IMR-90 (cell line): Measurements from ENCODE around the gene PARD3. TPM values are rescaled to one million over a fixed set of nuclear protein-coding genes. Genes with fewer than 3 reads are reported as not detected.

ENCODE experiments used
- ATAC-seq: fragments of 200-7000 bp; cut with Tn5 transposase; 2 replicates; pipeline ENCODE4 v1.9.1; 2020; ENCODE audit warnings: low read depth, mild to moderate bottlenecking, moderate library complexity
- BruUV-seq: library from RNA; stranded (reverse); fragments of 400-500 nt; replicated peaks from 2 replicates; lab custom pipeline; 2021; lab: Mats Ljungman, UMichigan
- CTCF ChIA-PET: fragments of 300-600 bp; formaldehyde crosslinking; extraction: SDS; loops from one replicate; lab custom pipeline; 2021; ENCODE audit warnings: antibody characterized with exemption; lab: Yijun Ruan, JAX
- POLR2A ChIA-PET: fragments of 300-600 bp; sonication (Branson Sonifier 250); formaldehyde crosslinking; loops from one replicate; lab custom pipeline; 2022; ENCODE audit warnings: antibody characterized with exemption; ENCODE audit not compliant: unreplicated experiment; lab: Charles Lee
- DNase-seq: peaks from one replicate; pipeline ENCODE4 v3.0.0; 2013
- H2AFZ ChIP-seq: replicated peaks from 2 replicates; pipeline ENCODE3; 2013; ENCODE audit warnings: low read length, mild to moderate bottlenecking; ENCODE audit not compliant: poor library complexity
- H2AK5ac ChIP-seq: 2 replicates; pipeline ENCODE4 v1.6.1; 2013; ENCODE audit warnings: low read depth, low read length, inconsistent platforms
- H2AK9ac ChIP-seq: replicated peaks from 2 replicates; pipeline ENCODE3; 2013; ENCODE audit warnings: mild to moderate bottlenecking, low read depth, low read length, moderate library complexity; ENCODE audit not compliant: poor library complexity
- H2BK120ac ChIP-seq: 2 replicates; pipeline ENCODE4 v1.6.1; 2013; ENCODE audit warnings: low read depth, low read length, inconsistent platforms
- H2BK15ac ChIP-seq: 3 replicates; pipeline ENCODE4 v1.6.1; 2013; ENCODE audit warnings: low read depth, low read length, inconsistent platforms
- H2BK20ac ChIP-seq: 2 replicates; pipeline ENCODE4 v1.6.1; 2013; ENCODE audit warnings: low read depth, mild to moderate bottlenecking, inconsistent platforms, low read length, moderate library complexity
- H2BK5ac ChIP-seq: 2 replicates; pipeline ENCODE4 v1.6.1; 2013; ENCODE audit warnings: mild to moderate bottlenecking, low read depth, low read length, inconsistent platforms; ENCODE audit not compliant: poor library complexity, severe bottlenecking
- H3K14ac ChIP-seq: replicated peaks from 2 replicates; pipeline ENCODE4 v1.6.1; 2013; ENCODE audit warnings: low read depth, low read length, inconsistent platforms
- H3K18ac ChIP-seq: 2 replicates; pipeline ENCODE4 v1.6.1; 2013; ENCODE audit warnings: low read depth, low read length, control low read depth
- H3K23ac ChIP-seq: 2 replicates; pipeline ENCODE4 v1.6.1; 2013; ENCODE audit warnings: low read depth, low read length, inconsistent platforms
- H3K27ac ChIP-seq: 2 replicates; pipeline ENCODE4 v1.5.1; 2013; ENCODE audit warnings: mild to moderate bottlenecking, control low read depth, low read length; ENCODE audit not compliant: insufficient read depth
- H3K27me3 ChIP-seq: 2 replicates; pipeline ENCODE4 v1.6.1; 2013; ENCODE audit warnings: low read length; ENCODE audit not compliant: control insufficient read depth, insufficient read depth
- H3K36me3 ChIP-seq: 2 replicates; pipeline ENCODE4 v1.6.1; 2013; ENCODE audit warnings: low read length, mixed read lengths; ENCODE audit not compliant: control insufficient read depth, insufficient read depth
- H3K4ac ChIP-seq: 2 replicates; pipeline ENCODE4 v1.6.1; 2013; ENCODE audit warnings: low read depth, low read length, inconsistent platforms
- H3K4me1 ChIP-seq: 2 replicates; pipeline ENCODE4 v1.6.1; 2013; ENCODE audit warnings: low read length, mixed read lengths; ENCODE audit not compliant: control insufficient read depth, insufficient read depth
- H3K4me2 ChIP-seq: 2 replicates; pipeline ENCODE4 v1.6.1; 2013; ENCODE audit warnings: low read depth, mild to moderate bottlenecking, control low read depth, low read length, moderate library complexity
- H3K4me3 ChIP-seq: 2 replicates; pipeline ENCODE4 v1.5.1; 2013; ENCODE audit warnings: low read depth, mild to moderate bottlenecking, control low read depth, low read length, moderate library complexity; ENCODE audit not compliant: insufficient read depth
- H3K56ac ChIP-seq: 2 replicates; pipeline ENCODE4 v1.6.1; 2013; ENCODE audit warnings: low read length, inconsistent platforms; ENCODE audit not compliant: insufficient read depth; ENCODE audit errors: extremely low read depth
- H3K79me1 ChIP-seq, 2 experiments: 2 replicates each; pipeline ENCODE4 v1.6.1; 2013; ENCODE audit warnings: low read length in 2 of 2, inconsistent platforms in 1 of 2, low read depth in 1 of 2
- H3K9ac ChIP-seq: 2 replicates; pipeline ENCODE4 v1.6.1; 2013; ENCODE audit warnings: low read depth, low read length, control low read depth
- H3K9me1 ChIP-seq: 2 replicates; pipeline ENCODE4 v1.6.1; 2013; ENCODE audit warnings: low read length, inconsistent platforms; ENCODE audit not compliant: insufficient read depth
- H3K9me3 ChIP-seq: 2 replicates; pipeline ENCODE4 v1.6.1; 2013; ENCODE audit warnings: low read length; ENCODE audit not compliant: control insufficient read depth, insufficient read depth
- H4K20me1 ChIP-seq: 2 replicates; pipeline ENCODE4 v1.6.1; 2013; ENCODE audit warnings: low read length, inconsistent platforms; ENCODE audit not compliant: insufficient read depth
- H4K5ac ChIP-seq: 2 replicates; pipeline ENCODE4 v1.6.1; 2013; ENCODE audit warnings: mild to moderate bottlenecking, low read depth, low read length, control low read depth
- H4K8ac ChIP-seq, 2 experiments: 2 replicates each; pipeline ENCODE4 v1.6.1; 2013; ENCODE audit warnings: low read depth in 2 of 2, low read length in 2 of 2, control low read depth in 1 of 2, inconsistent platforms in 1 of 2
- H4K91ac ChIP-seq: 2 replicates; pipeline ENCODE4 v1.6.1; 2013; ENCODE audit warnings: low read depth, low read length, inconsistent platforms; ENCODE audit not compliant: insufficient read depth
- CEBPB ChIP-seq: IDR thresholded peaks from 2 replicates; pipeline ENCODE4 v1.6.1; 2012; ENCODE audit warnings: low read depth, low read length, improper control_type of control experiment
- CTCF ChIP-seq: conservative IDR thresholded peaks from 2 replicates; pipeline ENCODE4 v1.5.1; 2012; ENCODE audit warnings: mild to moderate bottlenecking, low read depth, low read length, improper control_type of control experiment
- MAFK ChIP-seq: IDR thresholded peaks from 2 replicates; pipeline ENCODE4 v1.6.1; 2012; ENCODE audit warnings: low read depth, low read length, improper control_type of control experiment
- POLR2A ChIP-seq: IDR thresholded peaks from 2 replicates; pipeline ENCODE4 v1.6.1; 2012; ENCODE audit warnings: mild to moderate bottlenecking, low read depth, low read length
- WGBS, 2 experiments: methylation state at CpG; one replicate each; pipeline versions ENCODE4 v1.1.5 to v1.1.7; 2013; ENCODE audit warnings: missing lambda C conversion rate in 2 of 2; ENCODE audit not compliant: insufficient read length in 1 of 2; ENCODE audit errors: extremely low coverage in 2 of 2; 5-methylcytosine and 5-hydroxymethylcytosine counted together
- dilution Hi-C: fragments of 300-500 bp; cut with HindIII; formaldehyde crosslinking; loops from one replicate; pipeline ENCODE4 v1.14.3; 2018; ENCODE audit warnings: low sequenced_read_pairs; ENCODE audit not compliant: unreplicated experiment
- in situ Hi-C: fragments of 300-500 bp; cut with MboI; formaldehyde crosslinking; loops from 3 replicates; pipeline ENCODE4 v1.14.3; 2019; ENCODE audit warnings: low sequenced_read_pairs, inconsistent platforms, mixed read lengths
- intact Hi-C: fragments of 100-400 bp; cut with micrococcal nuclease; formaldehyde crosslinking; loops from 2 replicates; pipeline ENCODE4 v1.10.0; 2022
- polyA plus RNA-seq, 3 experiments: library from polyadenylated mRNA; depleted of rRNA; stranded (reverse); fragments of >200 nt; gene quantifications; 2 replicates each; pipeline ENCODE4 v1.2.3, GENCODE V29; 2012; ENCODE audit warnings: low replicate concordance in 1 of 3
- total RNA-seq: library from RNA; depleted of rRNA; stranded (reverse); fragments of >200 nt; gene quantifications from 2 replicates; pipeline ENCODE4 v1.2.3, GENCODE V29; 2012

PARD3 gene
- total and polyA plus RNA-seq, 2 of the 4 experiments (the other 2 are of a cell fraction): 14.6 to 37.5 TPM

GRCh38 chr10:34576797-34577196 is 238.3 kb downstream of the PARD3 start:
- CTCF ChIA-PET: no interaction called here
- H2BK15ac ChIP-seq: no peak overlapping the region

More at GRCh38 chr10:34576797-34577196, 238.3 kb downstream of the PARD3 start:
- Histone ChIP-seq H2AFZ (no peak overlapping the region), H3K9ac (no peak overlapping the region; the same call in 1 of the 2 replicates), H3K9me3 (no peaks in the 10 kb centered on the region), H3K4me3 (no peak overlapping the region), H3K36me3 (no peaks in the 10 kb centered on the region), H2BK120ac (no peak overlapping the region), H2AK9ac (no peak overlapping the region), H3K14ac (peak overlapping the region; percentile 51; the same call in 1 of the 2 replicates), H3K79me1 (peaks cover 0 to 14% of the 10 kb centered on the region in 2 experiments; a peak in 2 of 4 replicates), H3K23ac (no peak overlapping the region; the same call in 1 of the 2 replicates), H3K9me1 (peaks cover 9% of the 10 kb centered on the region; the same call in 1 of the 2 replicates), H2BK20ac (no peak overlapping the region), H3K18ac (no peak overlapping the region; the same call in 1 of the 2 replicates), H4K8ac (no peak overlapping the region), H3K56ac (no peak overlapping the region), H2AK5ac (no peak overlapping the region), H3K4me2 (peak overlapping the region; percentile 81; the same call in 1 of the 2 replicates), H4K20me1 (0 out of 2 replicates have a peak, but pooled peaks cover 3% of the 10 kb centered on the region), H4K5ac (no peak overlapping the region), H4K91ac (no peak overlapping the region), H3K27me3 (no peaks in the 10 kb centered on the region), H3K27ac (no peak overlapping the region), H3K4me1 (peaks cover 5% of the 10 kb centered on the region; the same call in 1 of the 2 replicates), H3K4ac (peak overlapping the region; percentile 12; the same call in 1 of the 2 replicates), H2BK5ac (no peak overlapping the region)
- intact Hi-C loops (no loop called here), dilution Hi-C loops (no loop called here), in situ Hi-C loops (no loop called here)
- DNase-seq (no peak), ATAC-seq (no peak)
- POLR2A ChIA-PET: no interaction called here
- no TSS peak for BruUV-seq
- no peak for TF ChIP-seq CEBPB
- TF ChIP-seq CTCF: no peak
- TF ChIP-seq POLR2A: no peak
- no peak for TF ChIP-seq MAFK
- no CpG with 5 or more reads among the region's 4 CpGs for WGBS, 2 experiments
